ENCODE measurements around the gene PPP2R5A. TPM values are rescaled to one million over a fixed set of nuclear protein-coding genes. Genes with fewer than 3 reads are reported as not detected.

PPP2R5A gene
- total RNA-seq, 4 donors from 2014 or later = 38.5 to 48.0 (median 41.7) TPM

DNA sequence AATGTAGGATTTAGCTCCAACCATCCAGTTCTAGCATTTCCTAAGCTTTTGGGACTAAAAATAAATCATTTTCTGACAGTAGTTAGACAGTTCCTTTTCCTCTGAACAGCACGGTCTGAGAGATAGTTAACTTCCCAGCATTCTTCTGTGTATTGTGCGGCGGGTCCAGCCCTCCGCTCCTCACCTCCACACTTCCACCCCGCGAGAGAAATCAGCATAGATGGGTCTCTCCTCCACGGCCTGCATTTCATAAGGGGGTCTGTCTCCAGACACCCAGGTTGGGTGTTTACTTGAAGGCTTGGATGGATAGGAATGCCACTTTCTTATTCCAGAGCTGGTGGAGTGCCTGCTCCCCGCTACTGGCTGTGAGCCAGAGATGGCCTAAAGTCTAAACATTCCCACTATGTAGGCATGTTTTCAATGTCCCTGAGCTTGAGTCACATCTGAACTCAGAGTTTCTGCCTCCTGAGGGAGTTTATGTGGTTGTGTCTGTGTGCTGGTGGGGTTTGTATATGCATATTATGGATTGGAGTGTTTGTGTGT, 38.0 kb upstream of the PPP2R5A start:
- H3K9me3 ChIP-seq = no peaks in the 10 kb centered on the region
- 47 to 56% methylated on average over 8 of the region's 8 CpGs for WGBS, 2 donors
- TF ChIP-seq, protein P1, sequence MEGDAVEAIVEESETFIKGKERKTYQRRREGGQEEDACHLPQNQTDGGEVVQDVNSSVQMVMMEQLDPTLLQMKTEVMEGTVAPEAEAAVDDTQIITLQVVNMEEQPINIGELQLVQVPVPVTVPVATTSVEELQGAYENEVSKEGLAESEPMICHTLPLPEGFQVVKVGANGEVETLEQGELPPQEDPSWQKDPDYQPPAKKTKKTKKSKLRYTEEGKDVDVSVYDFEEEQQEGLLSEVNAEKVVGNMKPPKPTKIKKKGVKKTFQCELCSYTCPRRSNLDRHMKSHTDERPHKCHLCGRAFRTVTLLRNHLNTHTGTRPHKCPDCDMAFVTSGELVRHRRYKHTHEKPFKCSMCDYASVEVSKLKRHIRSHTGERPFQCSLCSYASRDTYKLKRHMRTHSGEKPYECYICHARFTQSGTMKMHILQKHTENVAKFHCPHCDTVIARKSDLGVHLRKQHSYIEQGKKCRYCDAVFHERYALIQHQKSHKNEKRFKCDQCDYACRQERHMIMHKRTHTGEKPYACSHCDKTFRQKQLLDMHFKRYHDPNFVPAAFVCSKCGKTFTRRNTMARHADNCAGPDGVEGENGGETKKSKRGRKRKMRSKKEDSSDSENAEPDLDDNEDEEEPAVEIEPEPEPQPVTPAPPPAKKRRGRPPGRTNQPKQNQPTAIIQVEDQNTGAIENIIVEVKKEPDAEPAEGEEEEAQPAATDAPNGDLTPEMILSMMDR (IDR thresholded peaks at IDR 0.05) = no peak
- TF ChIP-seq POLR2A (IDR thresholded peaks at IDR 0.05) (no peak), EP300 (IDR thresholded peaks at IDR 0.05) (no peak)
- H3K36me3 ChIP-seq = no peaks in the 10 kb centered on the region
- H3K27ac ChIP-seq = peak overlapping the region in 1 of 4 donors; percentile 8
- no peak overlapping the region for H3K4me3 ChIP-seq
- peaks cover 0 to 2% (median 0%) of the 10 kb centered on the region in 4 donors for H3K4me1 ChIP-seq
- DNase-seq (ENCODE audit: low spot score in 2 of 2) = no peak
- H3K27me3 ChIP-seq = no peaks in the 10 kb centered on the region

DNA sequence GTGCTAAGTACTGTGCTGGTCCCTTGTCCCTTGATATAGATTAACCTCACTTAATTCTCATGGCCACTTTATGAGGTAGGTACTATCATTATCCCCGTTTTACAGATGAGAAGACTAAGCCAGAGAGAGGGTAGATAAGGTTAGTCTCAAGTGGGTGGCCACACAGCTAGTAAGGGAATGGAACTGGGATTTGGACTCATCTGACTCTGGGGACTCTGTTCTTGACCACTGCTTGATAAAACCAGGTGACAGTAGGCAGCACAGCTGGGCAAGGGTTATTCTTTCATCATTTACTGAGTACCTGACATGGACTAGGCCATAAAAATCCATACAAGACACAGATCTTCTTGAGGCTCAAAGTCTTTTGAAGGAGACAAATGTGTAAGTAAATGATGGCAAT, 37.2 kb upstream of the PPP2R5A start:
- no peaks in the 10 kb centered on the region for H3K27me3 ChIP-seq
- no peaks in the 10 kb centered on the region for H3K9me3 ChIP-seq
- H3K4me3 ChIP-seq = no peak overlapping the region
- no peak for DNase-seq (ENCODE audit: low spot score in 2 of 2)
- WGBS, 2 donors = 77 to 81% methylated on average over 1 of the region's 1 CpG
- no peaks in the 10 kb centered on the region for H3K4me1 ChIP-seq
- no peak overlapping the region for H3K27ac ChIP-seq
- no peak for TF ChIP-seq POLR2A (IDR thresholded peaks at IDR 0.05)
- no peaks in the 10 kb centered on the region for H3K36me3 ChIP-seq

- H3K4me1 ChIP-seq = no peaks in the 10 kb centered on the region
- H3K9me3 ChIP-seq = no peaks in the 10 kb centered on the region
- no peaks in the 10 kb centered on the region for H3K27me3 ChIP-seq
- H3K27ac ChIP-seq = no peak overlapping the region
- H3K36me3 ChIP-seq = no peaks in the 10 kb centered on the region
- TF ChIP-seq POLR2A (IDR thresholded peaks at IDR 0.05) (no peak), EP300 (IDR thresholded peaks at IDR 0.05) (no peak)
- TF ChIP-seq, protein P1 (IDR thresholded peaks at IDR 0.05) = no peak
- no peak for DNase-seq (ENCODE audit: low spot score in 2 of 2)
- no peak overlapping the region for H3K4me3 ChIP-seq
- 61 to 67% methylated on average over 7 of the region's 7 CpGs for WGBS, 2 donors
Measured at GRCh38 chr1:212254853-212255363, 30.3 kb upstream of the PPP2R5A start.

DNA sequence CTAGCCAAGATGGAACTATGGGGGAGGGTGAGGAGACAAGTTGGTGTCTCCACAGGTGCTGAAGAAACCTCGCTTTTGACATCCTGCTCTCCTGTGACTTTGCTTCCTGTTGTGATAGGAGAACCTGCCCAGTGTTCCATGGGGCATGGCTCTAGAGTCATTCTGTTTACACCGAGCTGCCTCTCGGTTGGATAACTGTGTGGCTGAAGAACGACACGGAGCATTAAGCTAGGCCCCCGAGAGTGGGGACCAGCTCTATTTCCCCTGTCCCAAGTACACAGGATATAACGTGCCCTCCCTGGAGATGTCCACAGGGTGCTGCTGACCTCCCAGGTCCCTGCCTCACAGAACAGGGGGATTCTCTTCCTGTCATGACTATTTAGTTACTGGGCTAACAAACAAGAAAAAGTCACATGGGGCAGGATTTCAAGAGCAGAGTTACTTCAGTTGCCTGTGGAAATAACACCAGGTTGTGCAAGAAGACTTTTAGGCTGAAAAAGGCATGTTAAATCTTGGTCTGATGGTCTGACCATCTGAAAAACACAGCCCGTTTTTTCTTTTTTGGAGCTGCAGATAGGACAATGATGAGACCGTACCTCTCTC, 29.4 kb upstream of the PPP2R5A start:
- TF ChIP-seq, protein P1 (IDR thresholded peaks at IDR 0.05) = no peak
- no peak for TF ChIP-seq POLR2A (IDR thresholded peaks at IDR 0.05)
- TF ChIP-seq EP300 (IDR thresholded peaks at IDR 0.05) = no peak
- Histone ChIP-seq H3K27me3 (no peaks in the 10 kb centered on the region), H3K9me3 (no peaks in the 10 kb centered on the region), H3K4me1 (no peaks in the 10 kb centered on the region), H3K4me3 (no peak overlapping the region), H3K27ac (no peak overlapping the region), H3K36me3 (no peaks in the 10 kb centered on the region)
- DNase-seq (ENCODE audit: low spot score in 2 of 2) = no peak
- WGBS, 2 donors = 51 to 60% methylated on average over 9 of the region's 9 CpGs

DNA sequence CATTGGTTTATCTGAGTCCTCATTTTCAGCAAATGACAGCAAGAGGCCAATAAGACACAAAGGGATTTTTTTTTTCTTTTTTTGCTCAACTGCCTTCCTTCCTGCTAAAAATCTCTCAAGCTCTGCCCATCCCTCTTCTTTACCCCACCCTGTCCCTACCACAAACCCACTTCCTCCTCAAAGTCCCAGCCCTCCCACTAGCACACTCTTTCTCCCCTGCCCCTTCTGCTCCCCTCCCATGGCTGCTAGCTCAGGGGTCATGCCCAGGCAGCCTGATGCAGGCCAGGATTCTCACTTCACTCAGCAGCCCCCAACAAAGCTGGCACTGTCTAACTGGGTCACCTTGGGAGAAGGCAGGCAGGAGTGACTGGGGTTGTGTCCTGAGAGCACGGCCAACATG, 28.8 kb upstream of the PPP2R5A start:
- H3K4me1 ChIP-seq = no peaks in the 10 kb centered on the region
- H3K36me3 ChIP-seq = no peaks in the 10 kb centered on the region
- no peaks in the 10 kb centered on the region for H3K9me3 ChIP-seq
- WGBS, 2 donors = 60 to 70% methylated on average over 1 of the region's 1 CpG
- H3K27ac ChIP-seq = no peak overlapping the region
- no peak overlapping the region for H3K4me3 ChIP-seq
- no peaks in the 10 kb centered on the region for H3K27me3 ChIP-seq
- TF ChIP-seq EP300 (IDR thresholded peaks at IDR 0.05) (no peak), POLR2A (IDR thresholded peaks at IDR 0.05) (no peak)
- TF ChIP-seq, protein P1 (IDR thresholded peaks at IDR 0.05) = no peak
- no peak for DNase-seq (ENCODE audit: low spot score in 2 of 2)

Data from tibial nerve (tissue), 4 donors.